Transverse colon (tissue), 4 donors: Measurements from ENCODE around the gene COA5.

Source experiments
- CTCF ChIP-seq, 5 experiments: fragments of 200-600 bp in 3 of 5; fragments of 450-650 bp in 2 of 5; sonication (generic) in 3 of 5; IDR thresholded peaks; 1 replicate in 2 of 5; 2 replicates in 3 of 5; pipeline ENCODE4 v1.5.1; 2016 to 2017; ENCODE audit warnings: antibody characterized with exemption in 5 of 5, inconsistent platforms in 3 of 5, mild to moderate bottlenecking in 2 of 5, moderate library complexity in 1 of 5
- EP300 ChIP-seq: sonication (generic); formaldehyde crosslinking; IDR thresholded peaks from one replicate; pipeline ENCODE4 v1.6.1; 2017; ENCODE audit warnings: antibody characterized with exemption, low read depth
- POLR2A ChIP-seq: fragments of 450-650 bp; IDR thresholded peaks from one replicate; pipeline ENCODE4 v1.6.1; 2016; ENCODE audit warnings: antibody characterized with exemption, mild to moderate bottlenecking, moderate library complexity
- POLR2AphosphoS5 ChIP-seq, 3 donors: sonication (generic); formaldehyde crosslinking; IDR thresholded peaks; one replicate each; pipeline ENCODE4 v1.6.1; 2016; ENCODE audit warnings: antibody characterized with exemption in 3 of 3

GRCh38 chr2:98565941-98566340 is 42.4 kb downstream of the COA5 start:
- TF ChIP-seq POLR2A (no peak), POLR2AphosphoS5 (IDR thresholded peaks at IDR 0.05) (no peak), CTCF (IDR thresholded peaks at IDR 0.05) (no peak), EP300 (no peak)
